Activated CD4-positive, alpha-beta memory T cell treated with anti-CD3 and anti-CD28 coated beads for 36 hours (primary cell): ENCODE results near the gene TRIM31. TPM values are rescaled to one million over a fixed set of nuclear protein-coding genes. Genes with fewer than 3 reads are reported as not detected.
A peak's percentile ranks its signal among the peaks of the same experiment; 100 is the strongest.

Experiments used
- CTCF ChIA-PET: fragments of 350-600 bp; sonication (Branson Sonifier 250); formaldehyde crosslinking; loops from one replicate; lab custom pipeline; 2021; ENCODE audit warnings: antibody characterized with exemption, inconsistent platforms; lab: Charles Lee
- POLR2A ChIA-PET: fragments of 350-600 bp; sonication (Branson Sonifier 250); formaldehyde crosslinking; loops from one replicate; lab custom pipeline; 2021; ENCODE audit warnings: antibody characterized with exemption; lab: Charles Lee
- DNase-seq: peaks from one replicate; pipeline ENCODE4 v3.0.0-alpha.2; 2020
- H3K27ac Mint-ChIP-seq: one replicate; pipeline ENCODE4 v1.8.0; 2021; ENCODE audit warnings: mixed read lengths
- H3K27me3 Mint-ChIP-seq: one replicate; pipeline ENCODE4 v1.8.0; 2021; ENCODE audit warnings: mixed read lengths
- H3K36me3 Mint-ChIP-seq: one replicate; pipeline ENCODE4 v1.8.0; 2021; ENCODE audit warnings: mixed read lengths
- H3K4me1 Mint-ChIP-seq: one replicate; pipeline ENCODE4 v1.8.0; 2021; ENCODE audit warnings: low read depth, mixed read lengths
- H3K4me3 Mint-ChIP-seq: one replicate; pipeline ENCODE4 v1.8.0; 2021; ENCODE audit warnings: mild to moderate bottlenecking, mixed read lengths
- H3K9me3 Mint-ChIP-seq: one replicate; pipeline ENCODE4 v1.8.0; 2021; ENCODE audit warnings: mixed read lengths
- intact Hi-C: fragments of 100-400 bp; cut with micrococcal nuclease; formaldehyde crosslinking; loops from one replicate; pipeline ENCODE4 v1.15.1; 2023
- total RNA-seq, 2 experiments: library from RNA; stranded (reverse); gene quantifications; one replicate each; pipeline ENCODE4 v1.2.3, GENCODE V29; 2021

Gene TRIM31
- total RNA-seq, 2 experiments from 2014 or later: not detected

GRCh38 chr6:30071081-30071818 lies 41.6 kb downstream of the TRIM31 start:
- Mint-ChIP-seq H3K9me3 (no peaks in the 10 kb centered on the region), H3K4me3 (no peak overlapping the region), H3K27ac (no peak overlapping the region), H3K27me3 (peaks cover 34% of the 10 kb centered on the region), H3K4me1 (peaks cover 47% of the 10 kb centered on the region), H3K36me3 (peaks cover 26% of the 10 kb centered on the region)
- ChIA-PET CTCF (no interaction called here), POLR2A (interaction anchor here (1.2 kb wide), 1 partner anchor 10 kb away, joined by 3 read pairs; the partner anchor contains the start of gene POLR1H)
- intact Hi-C loops: no loop called here
- DNase-seq: no peak

DNA sequence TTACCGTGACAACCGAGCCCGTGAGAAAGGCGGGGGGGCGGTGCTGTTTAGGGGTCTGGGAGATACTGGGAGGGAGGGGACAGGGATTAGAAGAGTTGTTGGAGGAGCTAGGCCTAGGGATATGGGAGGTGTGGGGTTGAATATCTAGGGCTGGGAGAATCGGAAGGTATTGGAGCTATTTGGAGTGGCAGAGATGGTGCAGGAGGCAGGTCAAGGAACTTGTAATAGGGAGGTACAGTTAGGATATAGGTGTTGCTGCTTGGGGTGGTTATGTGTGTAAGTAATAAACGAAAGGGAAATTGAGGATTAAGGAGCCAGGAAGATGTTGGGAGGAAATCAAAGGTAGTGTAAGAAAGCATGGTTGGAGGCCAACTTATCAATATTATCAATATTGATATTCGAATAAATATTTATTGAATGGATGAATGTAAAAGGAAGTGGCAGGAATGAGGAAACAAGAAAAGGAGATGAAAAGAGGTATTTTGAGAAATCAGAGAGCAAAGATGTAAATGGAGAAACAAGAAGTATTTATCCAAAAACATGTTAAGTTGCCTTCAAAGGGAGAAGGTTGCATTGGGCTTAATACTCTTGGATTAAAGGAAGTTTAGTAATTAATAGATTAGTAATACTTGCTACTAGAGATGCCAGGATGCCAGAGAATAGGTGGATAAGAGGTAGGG lies 45.3 kb downstream of the TRIM31 start:
- Mint-ChIP-seq H3K36me3 (peaks cover 43% of the 10 kb centered on the region), H3K27ac (peak overlapping the region; percentile 95), H3K4me3 (peak overlapping the region; percentile 88), H3K4me1 (peaks cover 49% of the 10 kb centered on the region), H3K9me3 (peaks cover 6% of the 10 kb centered on the region), H3K27me3 (peaks cover 15% of the 10 kb centered on the region)
- CTCF ChIA-PET: interaction anchor here (1.8 kb wide), 2 partner anchors 35 to 64 kb away, joined by 4 to 11 read pairs; no protein-coding TSS in a partner anchor
- no peak for DNase-seq
- POLR2A ChIA-PET: interaction anchor here (0.6 to 1.6 kb wide), 2 partner anchors 10 to 146 kb away, joined by 3 to 9 read pairs; partner anchors contain the start of gene TRIM26
- intact Hi-C loops: loop anchor here (2.0 to 5.0 kb wide), 4 partner anchors 35 to 260 kb away; partner anchors contain the start of gene TRIM39

DNA sequence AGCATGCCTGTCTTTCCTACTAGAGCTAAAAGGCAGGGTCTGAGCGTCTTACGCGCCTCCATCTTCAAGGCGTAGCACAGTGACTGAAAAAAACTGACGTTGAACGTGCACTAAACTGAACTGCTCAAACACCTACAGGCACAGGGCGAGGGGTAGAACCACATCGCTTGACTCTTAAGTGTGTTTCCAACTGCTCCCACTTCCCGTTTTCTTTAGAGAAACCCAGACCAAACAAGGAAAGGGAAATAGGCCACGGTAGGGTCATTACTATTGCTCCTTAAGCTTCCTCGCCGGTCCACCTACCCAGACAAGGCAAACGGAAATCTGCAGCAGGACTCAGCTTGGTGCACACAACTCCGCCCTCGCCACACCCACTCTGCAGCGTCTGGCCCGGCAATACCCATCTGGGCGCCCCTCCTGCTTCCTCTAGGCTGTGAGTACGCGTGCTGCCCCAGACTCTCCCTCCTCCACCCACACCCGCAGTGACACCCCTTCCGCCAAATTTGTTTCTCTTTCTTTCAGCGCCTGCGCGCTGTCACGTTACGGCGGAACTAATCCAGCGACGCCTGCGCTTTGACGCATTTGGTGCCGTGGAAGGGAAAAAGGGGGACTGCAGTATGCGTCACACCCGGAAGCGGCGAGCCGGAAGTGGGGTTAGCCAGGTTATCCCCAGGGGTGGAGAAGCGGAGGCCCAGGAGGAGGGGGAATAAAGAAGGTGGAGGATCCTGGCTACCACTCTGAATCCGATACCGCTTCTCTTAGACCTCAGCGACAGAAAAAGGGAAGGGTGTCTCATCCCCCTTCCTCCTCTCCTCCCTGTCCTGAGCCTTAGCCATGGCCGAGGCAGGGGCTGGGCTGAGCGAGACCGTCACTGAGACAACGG lies 46.1 kb downstream of the TRIM31 start, which contains the start of gene PPP1R11:
Gene PPP1R11, plus strand, starts transcription at position 622 of the 883 bp plus-strand sequence. Its CDS starts 213 bp downstream, at position 835.
- H3K4me1 Mint-ChIP-seq: peaks cover 50% of the 10 kb centered on the region
- H3K9me3 Mint-ChIP-seq: peaks cover 6% of the 10 kb centered on the region
- ChIA-PET CTCF (interaction anchor here (1.4 to 2.0 kb wide), 5 partner anchors 35 to 65 kb away, joined by 4 to 11 read pairs (median 6); no protein-coding TSS in a partner anchor), POLR2A (interaction anchor here (0.6 to 1.7 kb wide), 10 partner anchors 8 to 417 kb away, joined by 3 to 9 read pairs (median 3); partner anchors contain the start of genes RNF39 and TRIM26)
- intact Hi-C loops: loop anchor here (1.0 to 5.0 kb wide), 5 partner anchors 36 to 260 kb away; partner anchors contain the start of genes TRIM26 and TRIM39
- peaks cover 45% of the 10 kb centered on the region for H3K36me3 Mint-ChIP-seq
- peaks cover 8% of the 10 kb centered on the region for H3K27me3 Mint-ChIP-seq
- peak; percentile 100 for DNase-seq
- peak within 1 kb of the TSS; percentile 95 for H3K27ac Mint-ChIP-seq
- peak within 1 kb of the TSS; percentile 88 for H3K4me3 Mint-ChIP-seq

GRCh38 chr6:30066082-30066481 lies 46.8 kb downstream of the TRIM31 start:
- CTCF ChIA-PET: interaction anchor here (1.4 to 2.0 kb wide), 4 partner anchors 36 to 66 kb away, joined by 5 to 11 read pairs (median 8); no protein-coding TSS in a partner anchor
- intact Hi-C loops: loop anchor here (1.0 to 5.0 kb wide), 5 partner anchors 37 to 261 kb away; partner anchors contain the start of genes TRIM26 and TRIM39
- peaks cover 6% of the 10 kb centered on the region for H3K9me3 Mint-ChIP-seq
- peak overlapping the region; percentile 88 for H3K4me3 Mint-ChIP-seq
- H3K27me3 Mint-ChIP-seq: peaks cover 4% of the 10 kb centered on the region
- DNase-seq: no peak
- peak overlapping the region; percentile 95 for H3K27ac Mint-ChIP-seq
- peaks cover 45% of the 10 kb centered on the region for H3K36me3 Mint-ChIP-seq
- H3K4me1 Mint-ChIP-seq: peaks cover 48% of the 10 kb centered on the region
- POLR2A ChIA-PET: interaction anchor here (0.6 to 1.7 kb wide), 9 partner anchors 9 to 416 kb away, joined by 3 to 9 read pairs (median 3); partner anchors contain the start of genes RNF39 and TRIM26

DNA sequence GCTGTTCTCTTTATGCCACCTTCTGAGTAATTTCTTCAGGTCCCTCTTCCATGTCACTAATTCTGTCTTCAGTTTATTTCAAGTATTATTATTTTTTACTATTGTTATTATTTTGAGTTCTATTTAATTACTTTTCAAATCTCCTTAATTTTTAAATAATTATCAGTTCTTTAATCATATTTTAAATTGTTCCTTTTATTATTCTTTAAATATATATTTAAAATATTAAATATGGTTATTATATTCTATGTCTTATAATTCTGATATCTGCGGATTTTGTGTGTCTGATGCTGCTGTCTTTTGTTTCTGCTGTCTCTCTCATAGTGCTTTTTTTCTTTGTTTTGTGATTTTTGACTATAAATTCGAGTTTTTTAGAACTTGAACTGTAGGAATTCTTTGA lies 49.6 kb downstream of the TRIM31 start:
- H3K27me3 Mint-ChIP-seq: no peaks in the 10 kb centered on the region
- ChIA-PET POLR2A (no interaction called here), CTCF (interaction anchor here (5.7 kb wide), 1 partner anchor 39 kb away, joined by 28 read pairs; no protein-coding TSS in a partner anchor)
- peaks cover 6% of the 10 kb centered on the region for H3K9me3 Mint-ChIP-seq
- H3K27ac Mint-ChIP-seq: peak overlapping the region; percentile 15
- H3K4me3 Mint-ChIP-seq: no peak overlapping the region
- peaks cover 45% of the 10 kb centered on the region for H3K4me1 Mint-ChIP-seq
- intact Hi-C loops: loop anchor here (5.0 kb wide), 1 partner anchor 341 kb away; the partner anchor contains the start of gene HLA-F
- DNase-seq: no peak
- H3K36me3 Mint-ChIP-seq: peaks cover 25% of the 10 kb centered on the region

DNA sequence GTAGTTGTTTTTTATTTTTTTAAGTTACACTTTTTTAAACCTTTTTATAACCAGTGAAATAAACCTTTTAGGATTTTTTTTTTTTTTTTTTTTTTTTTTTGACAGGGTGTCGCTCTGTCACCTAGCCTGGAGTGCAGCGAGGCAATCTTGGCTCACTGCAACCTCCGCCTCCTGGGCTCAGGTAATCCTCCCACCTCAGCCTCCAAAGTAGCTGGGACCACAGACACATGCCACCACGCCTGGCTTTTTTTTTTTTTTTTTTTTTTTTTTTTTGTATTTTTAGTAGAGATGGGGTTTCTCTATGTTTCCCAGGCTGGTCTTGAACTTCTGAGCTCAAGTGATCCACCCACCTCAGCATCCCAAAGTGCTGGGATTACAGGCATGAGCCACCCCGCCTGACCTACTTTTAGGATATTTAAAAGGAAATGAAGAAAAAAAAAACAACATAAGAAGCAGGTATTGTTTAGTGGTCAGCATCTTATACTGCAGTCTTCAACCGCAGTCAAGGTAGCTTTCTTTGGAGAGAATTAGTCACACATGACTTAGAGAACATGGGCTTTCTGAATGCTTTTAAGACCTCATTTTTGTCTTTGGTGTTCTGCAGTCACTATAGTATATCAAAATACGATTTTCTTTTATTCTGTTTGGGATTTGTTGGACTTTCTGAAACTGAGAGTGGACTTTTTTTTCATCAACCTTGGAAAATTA lies 50.3 kb downstream of the TRIM31 start:
- Mint-ChIP-seq H3K4me3 (peak overlapping the region; percentile 99), H3K36me3 (peaks cover 24% of the 10 kb centered on the region), H3K4me1 (peaks cover 38% of the 10 kb centered on the region), H3K9me3 (peaks cover 6% of the 10 kb centered on the region), H3K27me3 (no peaks in the 10 kb centered on the region), H3K27ac (peak overlapping the region; percentile 99)
- ChIA-PET CTCF (interaction anchor here (3.6 to 5.7 kb wide), 2 partner anchors 40 to 69 kb away, joined by 18 to 28 read pairs; no protein-coding TSS in a partner anchor), POLR2A (interaction anchor here (0.7 to 1.8 kb wide), 2 partner anchors 47 to 150 kb away, joined by 3 to 9 read pairs; partner anchors contain the start of gene TRIM26)
- intact Hi-C loops: loop anchor here (5.0 kb wide), 1 partner anchor 340 kb away; the partner anchor contains the start of gene HLA-F
- peak; percentile 8 for DNase-seq

DNA sequence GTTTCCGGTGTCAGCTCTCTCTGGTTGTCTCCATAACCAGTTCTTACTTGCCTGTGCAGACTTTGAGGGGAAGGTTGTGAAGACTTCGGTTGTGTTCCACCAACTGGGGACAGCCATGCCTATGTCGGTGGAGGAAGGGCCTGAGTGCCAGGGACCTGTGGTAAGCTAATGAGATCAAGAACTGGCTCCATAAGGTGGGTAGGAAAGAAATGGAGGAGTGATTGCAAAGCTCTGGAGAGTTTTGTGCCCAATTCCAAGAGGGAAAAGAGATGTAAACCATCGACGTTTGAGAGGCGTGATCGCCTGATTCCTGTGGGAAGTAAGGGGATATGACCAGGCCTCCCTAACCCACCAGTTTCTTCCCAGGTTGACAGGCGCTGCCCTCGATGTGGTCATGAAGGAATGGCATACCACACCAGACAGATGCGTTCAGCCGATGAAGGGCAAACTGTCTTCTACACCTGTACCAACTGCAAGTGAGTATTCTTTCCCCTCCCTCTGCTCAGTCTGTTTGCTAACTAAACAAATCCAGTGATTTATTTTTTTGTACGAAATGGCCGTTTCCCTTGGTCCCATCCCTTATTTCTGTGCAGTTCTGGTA lies 50.9 kb downstream of the TRIM31 start:
- Mint-ChIP-seq H3K4me1 (peaks cover 35% of the 10 kb centered on the region), H3K27me3 (no peaks in the 10 kb centered on the region), H3K9me3 (peaks cover 6% of the 10 kb centered on the region), H3K36me3 (peaks cover 28% of the 10 kb centered on the region), H3K27ac (peak overlapping the region; percentile 99), H3K4me3 (peak overlapping the region; percentile 99)
- peak; percentile 67 for DNase-seq
- ChIA-PET CTCF (interaction anchor here (1.1 to 5.7 kb wide), 3 partner anchors 12 to 70 kb away, joined by 3 to 28 read pairs (median 18); no protein-coding TSS in a partner anchor), POLR2A (interaction anchor here (1.8 kb wide), 1 partner anchor 151 kb away, joined by 9 read pairs; the partner anchor contains the start of gene TRIM26)
- intact Hi-C loops: loop anchor here (2.0 to 5.0 kb wide), 2 partner anchors 119 to 340 kb away; partner anchors contain the start of genes HLA-A and HLA-F

- H3K4me3 Mint-ChIP-seq: peak within 1 kb of the TSS; percentile 99
- H3K36me3 Mint-ChIP-seq: peaks cover 30% of the 10 kb centered on the region
- peaks cover 35% of the 10 kb centered on the region for H3K4me1 Mint-ChIP-seq
- DNase-seq: peak; percentile 92
- no peaks in the 10 kb centered on the region for H3K27me3 Mint-ChIP-seq
- intact Hi-C loops: loop anchor here (2.0 to 5.0 kb wide), 2 partner anchors 118 to 339 kb away; partner anchors contain the start of genes HLA-A and HLA-F
- POLR2A ChIA-PET: interaction anchor here (0.7 to 2.2 kb wide), 4 partner anchors 9 to 310 kb away, joined by 3 to 9 read pairs (median 6); partner anchors contain the start of gene TRIM26
- peaks cover 6% of the 10 kb centered on the region for H3K9me3 Mint-ChIP-seq
- CTCF ChIA-PET: interaction anchor here (1.1 to 5.7 kb wide), 5 partner anchors 12 to 408 kb away, joined by 3 to 28 read pairs (median 11); no protein-coding TSS in a partner anchor
- peak within 1 kb of the TSS; percentile 99 for H3K27ac Mint-ChIP-seq
Measured at GRCh38 chr6:30061092-30061857, 51.6 kb downstream of the TRIM31 start, which contains the start of gene POLR1H. Gene POLR1H, plus strand, starts transcription at chr6:30061265. Its CDS starts 260 bp downstream, at chr6:30061525.
